Suprapubic skin (tissue), 3 donors: Measurements from ENCODE around the gene MYOM1.

Experiments
- EP300 ChIP-seq: sonication (generic); formaldehyde crosslinking; IDR thresholded peaks from one replicate; pipeline ENCODE4 v1.6.1; 2017; ENCODE audit warnings: antibody characterized with exemption
- POLR2A ChIP-seq, 2 donors: fragments of 450-650 bp; IDR thresholded peaks; one replicate each; pipeline ENCODE4 v1.6.1; 2017; ENCODE audit warnings: antibody characterized with exemption in 2 of 2, mild to moderate bottlenecking in 2 of 2, moderate library complexity in 2 of 2
- TF ChIP-seq, protein P1 (sequence below), 2 donors: fragments of 200-600 bp in 1 of 2; fragments of 450-650 bp in 1 of 2; sonication (generic) in 1 of 2; IDR thresholded peaks; one replicate each; pipeline ENCODE4 v1.5.1; 2016 to 2019; ENCODE audit warnings: antibody characterized with exemption in 2 of 2, mild to moderate bottlenecking in 1 of 2, moderate library complexity in 1 of 2

DNA sequence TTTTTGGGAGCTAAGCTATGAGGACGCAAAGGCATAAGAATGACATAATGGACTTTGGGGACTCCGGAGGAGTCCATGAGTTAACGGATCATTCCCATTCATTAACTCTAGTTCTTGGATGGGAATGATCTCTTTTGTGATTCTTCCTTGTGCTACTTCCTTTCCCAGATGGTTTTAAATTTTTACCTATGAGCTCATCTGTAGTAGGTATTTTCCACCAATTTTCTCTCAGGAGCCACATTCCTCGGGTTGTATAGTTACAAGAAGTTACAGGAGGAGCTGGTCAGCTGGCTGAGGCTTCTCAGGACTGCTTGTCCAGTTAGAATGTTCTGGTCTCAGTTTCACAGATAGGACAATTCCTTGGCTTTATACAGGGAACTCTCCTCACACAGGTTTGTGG lies 164.0 kb downstream of the MYOM1 start:
- TF ChIP-seq, protein P1, sequence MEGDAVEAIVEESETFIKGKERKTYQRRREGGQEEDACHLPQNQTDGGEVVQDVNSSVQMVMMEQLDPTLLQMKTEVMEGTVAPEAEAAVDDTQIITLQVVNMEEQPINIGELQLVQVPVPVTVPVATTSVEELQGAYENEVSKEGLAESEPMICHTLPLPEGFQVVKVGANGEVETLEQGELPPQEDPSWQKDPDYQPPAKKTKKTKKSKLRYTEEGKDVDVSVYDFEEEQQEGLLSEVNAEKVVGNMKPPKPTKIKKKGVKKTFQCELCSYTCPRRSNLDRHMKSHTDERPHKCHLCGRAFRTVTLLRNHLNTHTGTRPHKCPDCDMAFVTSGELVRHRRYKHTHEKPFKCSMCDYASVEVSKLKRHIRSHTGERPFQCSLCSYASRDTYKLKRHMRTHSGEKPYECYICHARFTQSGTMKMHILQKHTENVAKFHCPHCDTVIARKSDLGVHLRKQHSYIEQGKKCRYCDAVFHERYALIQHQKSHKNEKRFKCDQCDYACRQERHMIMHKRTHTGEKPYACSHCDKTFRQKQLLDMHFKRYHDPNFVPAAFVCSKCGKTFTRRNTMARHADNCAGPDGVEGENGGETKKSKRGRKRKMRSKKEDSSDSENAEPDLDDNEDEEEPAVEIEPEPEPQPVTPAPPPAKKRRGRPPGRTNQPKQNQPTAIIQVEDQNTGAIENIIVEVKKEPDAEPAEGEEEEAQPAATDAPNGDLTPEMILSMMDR (IDR thresholded peaks at IDR 0.05): no peak
- TF ChIP-seq EP300 (no peak), POLR2A (IDR thresholded peaks at IDR 0.05) (no peak)
